ENCODE measurements around the gene ZMYM4. TPM values are rescaled to one million over a fixed set of nuclear protein-coding genes. Genes with fewer than 3 reads are reported as not detected.

Gene ZMYM4
- total RNA-seq, 6 donors from 2014 or later: 17.6 to 47.1 (median 38.3) TPM

GRCh38 chr1:35247256-35247655, 21.3 kb upstream of the ZMYM4 start:
- no peaks in the 10 kb centered on the region for H3K27me3 ChIP-seq
- no peak overlapping the region for H3K4me3 ChIP-seq
- no peaks in the 10 kb centered on the region for H3K36me3 ChIP-seq
- no peaks in the 10 kb centered on the region for H3K9me3 ChIP-seq
- DNase-seq (no peak), ATAC-seq (ENCODE audit: low FRiP score in 2 of 2) (no peak)
- no peak overlapping the region for H3K27ac ChIP-seq
- no peaks in the 10 kb centered on the region for H3K4me1 ChIP-seq
- TF ChIP-seq CTCF (IDR thresholded peaks at IDR 0.05) (no peak), POLR2AphosphoS5 (IDR thresholded peaks at IDR 0.05) (no peak), EP300 (IDR thresholded peaks at IDR 0.05) (no peak), POLR2A (IDR thresholded peaks at IDR 0.05) (no peak)
- 83 to 90% methylated on average over 5 of the region's 5 CpGs for WGBS, 2 donors

GRCh38 chr1:35253941-35254340, 14.6 kb upstream of the ZMYM4 start:
- H3K36me3 ChIP-seq: no peaks in the 10 kb centered on the region
- WGBS, 2 donors: 89 to 95% methylated on average over 2 of the region's 2 CpGs
- H3K9me3 ChIP-seq: no peaks in the 10 kb centered on the region
- ATAC-seq (ENCODE audit: low FRiP score in 2 of 2) (no peak), DNase-seq (no peak)
- no peak overlapping the region for H3K4me3 ChIP-seq
- H3K27me3 ChIP-seq: no peaks in the 10 kb centered on the region
- no peaks in the 10 kb centered on the region for H3K4me1 ChIP-seq
- no peak overlapping the region for H3K27ac ChIP-seq
- TF ChIP-seq CTCF (IDR thresholded peaks at IDR 0.05) (no peak), POLR2AphosphoS5 (IDR thresholded peaks at IDR 0.05) (no peak), EP300 (IDR thresholded peaks at IDR 0.05) (no peak), POLR2A (IDR thresholded peaks at IDR 0.05) (no peak)

DNA sequence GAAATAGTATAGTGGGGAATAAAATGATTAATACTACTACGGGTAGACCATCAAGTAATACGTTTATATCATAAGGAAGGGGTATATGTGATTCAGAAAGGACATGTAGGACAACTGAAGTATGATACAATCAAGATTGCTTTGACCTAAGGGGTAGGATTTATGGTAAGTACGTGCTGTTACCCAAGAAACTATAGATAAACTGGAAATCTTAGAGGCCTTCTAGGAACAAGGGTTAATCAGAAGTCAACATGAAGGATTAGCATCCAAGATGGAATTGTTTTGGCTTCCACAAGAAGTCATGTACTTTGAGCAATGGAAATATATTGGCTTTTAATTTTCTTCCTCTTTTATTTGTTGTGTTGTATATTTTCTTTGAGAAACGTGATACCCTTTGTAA, 13.2 kb upstream of the ZMYM4 start:
- Histone ChIP-seq H3K9me3 (no peaks in the 10 kb centered on the region), H3K36me3 (no peaks in the 10 kb centered on the region), H3K27me3 (no peaks in the 10 kb centered on the region), H3K4me1 (no peaks in the 10 kb centered on the region), H3K27ac (no peak overlapping the region), H3K4me3 (no peak overlapping the region)
- no peak for TF ChIP-seq POLR2A (IDR thresholded peaks at IDR 0.05)
- TF ChIP-seq CTCF (IDR thresholded peaks at IDR 0.05): no peak
- no peak for TF ChIP-seq EP300 (IDR thresholded peaks at IDR 0.05)
- TF ChIP-seq POLR2AphosphoS5 (IDR thresholded peaks at IDR 0.05): no peak
- DNase-seq (no peak), ATAC-seq (ENCODE audit: low FRiP score in 2 of 2) (no peak)
- 82 to 91% methylated on average over 4 of the region's 4 CpGs for WGBS, 2 donors

- Histone ChIP-seq H3K27ac (no peak overlapping the region), H3K4me1 (peaks cover 1 to 4% (median 2%) of the 10 kb centered on the region in 4 donors), H3K36me3 (no peaks in the 10 kb centered on the region), H3K4me3 (no peak overlapping the region), H3K27me3 (no peaks in the 10 kb centered on the region), H3K9me3 (no peaks in the 10 kb centered on the region)
- WGBS, 2 donors: 90 to 95% methylated on average over 1 of the region's 1 CpG
- DNase-seq (no peak), ATAC-seq (ENCODE audit: low FRiP score in 2 of 2) (no peak)
- TF ChIP-seq POLR2A (IDR thresholded peaks at IDR 0.05): no peak
- TF ChIP-seq CTCF (IDR thresholded peaks at IDR 0.05): no peak
- TF ChIP-seq POLR2AphosphoS5 (IDR thresholded peaks at IDR 0.05): no peak
- no peak for TF ChIP-seq EP300 (IDR thresholded peaks at IDR 0.05)
Measured at GRCh38 chr1:35259561-35259960, 8.9 kb upstream of the ZMYM4 start.

DNA sequence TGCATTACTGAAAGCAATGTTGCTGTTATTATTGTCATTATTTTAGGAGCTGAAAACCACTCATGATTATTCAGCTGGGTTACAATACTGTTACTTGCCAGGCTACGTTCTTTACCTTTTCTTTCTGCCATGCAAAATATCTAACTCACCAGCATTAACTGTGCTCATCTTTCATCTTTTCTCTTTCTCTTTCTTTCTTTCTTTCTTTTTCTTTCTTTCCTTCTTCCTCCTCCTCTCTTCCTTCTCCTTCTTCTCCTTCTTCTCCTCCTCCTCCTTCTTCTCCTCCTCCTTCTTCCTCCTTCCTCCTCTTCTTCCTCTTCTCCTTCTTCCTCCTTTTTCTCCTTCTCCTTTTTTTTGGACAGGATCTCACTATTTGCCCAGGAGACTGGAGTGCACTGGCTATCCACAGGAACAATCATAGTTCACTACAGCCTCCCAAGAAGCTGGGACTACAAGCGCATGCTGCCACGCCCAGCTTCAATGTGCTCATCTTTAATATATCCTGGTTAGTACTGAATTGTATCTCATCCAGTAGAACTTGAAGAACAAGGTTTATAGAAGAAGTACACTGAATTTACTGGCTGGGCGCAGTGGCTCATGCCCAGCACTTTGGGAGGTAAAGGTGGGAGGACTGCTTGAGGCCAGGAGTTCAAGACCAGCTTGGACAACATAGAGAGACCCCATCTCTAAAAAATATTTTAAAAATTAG, 6.9 kb upstream of the ZMYM4 start:
- Histone ChIP-seq H3K9me3 (no peaks in the 10 kb centered on the region), H3K36me3 (no peaks in the 10 kb centered on the region), H3K4me3 (no peak overlapping the region), H3K27me3 (no peaks in the 10 kb centered on the region), H3K27ac (no peak overlapping the region), H3K4me1 (peaks cover 9 to 12% (median 10%) of the 10 kb centered on the region in 4 donors)
- DNase-seq (no peak), ATAC-seq (ENCODE audit: low FRiP score in 2 of 2) (no peak)
- 95 to 99% methylated on average over 4 of the region's 4 CpGs for WGBS, 2 donors
- TF ChIP-seq POLR2A (IDR thresholded peaks at IDR 0.05) (no peak), CTCF (IDR thresholded peaks at IDR 0.05) (no peak), POLR2AphosphoS5 (IDR thresholded peaks at IDR 0.05) (no peak), EP300 (IDR thresholded peaks at IDR 0.05) (no peak)

Data from upper lobe of left lung (tissue), 6 donors.